ENCODE measurements around the gene MAPK9.

The MAPK9 gene

DNA sequence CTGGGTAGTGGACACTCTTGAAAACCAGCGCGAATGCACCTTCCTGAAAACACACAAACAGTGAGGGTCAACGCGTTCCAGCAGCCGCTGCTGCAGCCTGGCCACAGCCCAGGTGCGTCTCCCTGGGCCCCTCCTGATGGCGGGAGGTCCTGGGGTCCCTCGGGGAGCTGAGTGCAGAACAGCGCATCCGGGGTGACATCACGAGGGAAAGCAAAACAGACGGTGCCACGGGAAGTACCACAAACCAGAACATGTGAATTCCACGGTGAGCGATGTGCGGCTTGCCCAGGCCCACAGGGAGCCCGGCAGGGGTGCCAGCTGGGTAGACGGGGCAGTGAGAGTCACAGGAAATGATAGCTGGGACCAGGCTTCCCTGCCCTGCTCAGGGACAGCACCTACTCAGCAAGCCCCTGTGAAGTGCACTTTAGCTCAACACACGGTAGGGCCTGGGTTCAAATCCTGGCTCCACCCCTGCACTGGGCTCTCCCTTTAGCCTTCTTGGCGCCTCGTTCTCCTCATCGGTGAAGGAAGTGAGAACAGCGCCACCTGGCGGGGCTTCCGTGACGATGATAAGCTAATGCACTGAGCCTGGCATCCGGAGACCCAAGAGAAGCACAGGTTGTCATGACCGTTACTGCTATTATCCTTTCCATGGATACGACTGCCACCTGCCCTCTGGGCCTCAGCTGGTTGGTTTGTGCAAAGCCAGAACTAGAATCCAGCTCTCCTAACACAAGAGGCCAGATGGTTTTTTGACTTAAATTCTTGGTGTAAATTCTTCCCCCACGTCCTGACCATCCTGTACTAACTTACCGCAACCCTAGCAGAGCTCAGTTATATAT lies 36.6 kb upstream of the MAPK9 start:
- DNase-seq = peak; percentile 87
- in situ Hi-C loops (cut with MboI; ENCODE audit: low pct_unique_long_range_greater_than_20kb, low sequenced_read_pairs) = no loop called here

DNA sequence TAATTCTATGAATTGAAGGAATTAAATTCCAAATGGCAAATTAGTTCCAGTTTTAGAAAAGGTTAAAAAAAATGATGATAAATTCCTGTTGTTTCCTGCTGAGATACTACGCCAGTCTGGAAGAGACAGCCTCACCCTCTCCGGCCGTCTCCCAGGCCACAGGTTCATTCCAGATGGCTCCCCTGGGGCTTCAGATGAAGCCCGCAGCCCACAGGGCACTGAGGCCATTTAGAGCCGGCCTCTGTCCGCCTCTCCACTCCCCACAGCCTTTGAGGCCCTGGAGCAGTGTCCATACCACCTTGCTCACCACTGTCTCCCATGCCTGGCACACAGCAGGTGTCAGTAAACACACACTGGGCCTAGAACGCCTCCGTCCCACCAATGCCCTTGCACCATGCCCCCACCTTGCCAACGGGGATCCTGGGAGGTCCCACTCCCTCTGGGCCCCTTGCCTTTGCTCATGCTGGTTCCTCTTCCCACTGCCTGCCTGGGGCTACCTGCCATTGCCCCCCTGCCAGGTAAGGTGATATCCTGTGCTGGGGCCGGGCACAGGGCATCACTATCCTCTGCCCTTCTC lies 35.2 kb upstream of the MAPK9 start:
- in situ Hi-C loops (cut with MboI; ENCODE audit: low pct_unique_long_range_greater_than_20kb, low sequenced_read_pairs) = no loop called here
- DNase-seq = no peak

DNA sequence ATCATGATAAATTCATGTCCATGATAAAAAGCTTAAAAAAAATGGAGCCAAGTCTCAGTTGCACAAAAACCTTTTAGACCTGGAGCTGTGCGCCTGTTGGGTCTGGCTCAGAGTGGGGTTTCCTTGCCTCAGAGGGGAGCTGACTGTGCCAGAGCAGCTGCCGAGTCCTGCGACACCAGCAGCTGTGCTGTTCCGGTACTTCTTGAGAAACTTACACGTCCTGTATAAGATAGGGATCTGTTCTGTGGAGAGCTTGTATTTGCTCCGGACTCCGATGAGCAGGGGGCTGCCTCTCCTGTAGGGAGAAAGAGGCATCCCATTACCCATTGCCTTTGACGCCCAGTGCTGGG lies 32.7 kb upstream of the MAPK9 start:
- in situ Hi-C loops (cut with MboI; ENCODE audit: low pct_unique_long_range_greater_than_20kb, low sequenced_read_pairs) = no loop called here
- DNase-seq = no peak

DNA sequence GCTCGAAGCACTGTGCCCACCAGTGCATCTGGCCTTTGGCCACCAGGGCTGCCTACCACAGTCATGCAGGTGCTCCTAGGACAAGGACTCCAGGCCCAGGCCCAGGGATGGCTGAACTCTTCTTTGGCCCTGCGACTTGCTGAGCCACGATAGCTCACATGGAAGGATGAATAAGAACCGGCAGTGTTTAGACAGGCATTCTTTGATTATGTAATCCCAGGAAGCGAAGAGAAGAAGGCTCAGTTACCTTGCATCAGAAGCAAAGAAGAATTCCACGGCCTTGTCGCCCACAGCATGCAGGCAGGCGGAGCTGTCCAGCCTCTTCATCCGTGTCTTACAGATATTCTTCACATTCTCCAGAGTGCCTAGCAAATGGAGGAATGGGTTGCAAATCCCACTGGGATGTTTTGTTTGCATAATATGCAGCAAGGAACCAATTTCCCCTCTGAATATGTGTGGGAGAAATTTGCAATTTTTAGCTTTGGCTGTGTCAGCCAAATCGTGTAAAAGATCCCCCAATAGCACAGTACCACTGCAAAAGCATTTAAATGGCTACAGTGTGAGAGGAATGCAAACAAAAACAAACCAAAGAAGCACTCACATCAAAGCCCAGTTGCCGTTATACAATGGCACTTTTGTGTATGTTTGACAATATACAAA lies 32.2 kb upstream of the MAPK9 start:
- in situ Hi-C loops (cut with MboI; ENCODE audit: low pct_unique_long_range_greater_than_20kb, low sequenced_read_pairs) = no loop called here
- DNase-seq = no peak

DNA sequence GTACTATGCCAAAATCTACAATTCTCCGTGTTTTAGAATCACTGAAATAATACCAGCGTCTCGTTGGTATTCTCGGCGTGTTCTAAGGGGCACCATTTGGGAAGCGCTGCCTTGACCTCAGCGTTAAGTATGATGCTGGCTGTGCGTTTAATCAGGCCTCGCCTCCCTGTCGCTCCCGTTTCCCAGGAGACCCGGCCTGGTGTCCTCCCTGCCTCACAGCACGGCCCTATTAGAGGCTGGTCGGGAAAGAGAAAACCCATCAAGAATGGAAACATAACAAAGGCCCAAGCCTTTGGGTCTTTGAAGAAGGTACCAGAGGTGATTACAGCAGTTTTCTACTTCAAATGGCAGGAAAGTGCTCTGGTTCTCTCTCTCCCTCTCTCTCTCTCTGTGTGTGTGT lies 31.3 kb upstream of the MAPK9 start:
- no peak for DNase-seq
- in situ Hi-C loops (cut with MboI; ENCODE audit: low pct_unique_long_range_greater_than_20kb, low sequenced_read_pairs) = no loop called here

- no peak for DNase-seq
- in situ Hi-C loops (cut with MboI; ENCODE audit: low pct_unique_long_range_greater_than_20kb, low sequenced_read_pairs) = no loop called here
Observed at GRCh38 chr5:180318456-180319089, 26.7 kb upstream of the MAPK9 start.

DNA sequence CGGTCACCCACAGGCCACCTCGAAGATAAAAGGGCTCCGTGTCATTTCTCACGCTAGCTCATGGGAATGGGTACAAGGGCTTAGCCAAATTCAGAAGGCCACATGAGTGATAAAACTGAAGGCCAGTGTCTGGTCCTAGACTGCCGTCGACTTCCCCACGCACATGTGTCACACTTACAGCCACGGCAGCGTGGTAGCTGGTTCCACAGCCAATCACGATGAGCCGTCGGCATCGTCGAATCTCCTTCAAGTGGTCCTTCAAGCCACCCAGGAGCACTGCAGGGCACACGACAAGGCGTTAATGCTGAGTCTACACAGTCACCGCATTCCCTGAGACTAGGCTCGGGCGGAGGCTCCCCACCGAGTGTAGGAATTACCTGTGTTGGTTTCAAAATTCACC lies 24.7 kb upstream of the MAPK9 start:
- DNase-seq = no peak
- in situ Hi-C loops (cut with MboI; ENCODE audit: low pct_unique_long_range_greater_than_20kb, low sequenced_read_pairs) = no loop called here

DNA sequence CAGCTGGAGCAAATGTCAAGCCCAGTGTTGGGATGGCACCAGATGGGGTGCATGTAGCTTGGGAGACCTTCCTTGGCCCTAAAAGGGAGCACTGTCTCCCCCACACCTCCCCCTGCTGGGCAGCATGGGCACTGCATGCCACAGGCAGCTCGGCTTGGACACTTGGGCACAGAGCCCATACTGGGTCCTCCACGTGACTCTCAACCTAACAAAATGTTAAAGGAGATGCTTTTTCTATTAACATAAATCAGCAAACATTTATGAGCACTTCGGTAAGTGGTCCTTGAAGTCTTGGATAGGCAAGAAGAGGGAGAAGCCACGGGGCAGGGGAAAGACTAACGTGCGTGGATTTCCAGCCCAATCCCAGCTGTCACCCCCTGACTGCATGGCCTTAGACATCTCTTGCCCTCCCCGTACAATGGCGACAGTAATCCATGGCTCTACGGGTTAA lies 23.9 kb upstream of the MAPK9 start:
- DNase-seq = peak; percentile 54
- in situ Hi-C loops (cut with MboI; ENCODE audit: low pct_unique_long_range_greater_than_20kb, low sequenced_read_pairs) = no loop called here

DNA sequence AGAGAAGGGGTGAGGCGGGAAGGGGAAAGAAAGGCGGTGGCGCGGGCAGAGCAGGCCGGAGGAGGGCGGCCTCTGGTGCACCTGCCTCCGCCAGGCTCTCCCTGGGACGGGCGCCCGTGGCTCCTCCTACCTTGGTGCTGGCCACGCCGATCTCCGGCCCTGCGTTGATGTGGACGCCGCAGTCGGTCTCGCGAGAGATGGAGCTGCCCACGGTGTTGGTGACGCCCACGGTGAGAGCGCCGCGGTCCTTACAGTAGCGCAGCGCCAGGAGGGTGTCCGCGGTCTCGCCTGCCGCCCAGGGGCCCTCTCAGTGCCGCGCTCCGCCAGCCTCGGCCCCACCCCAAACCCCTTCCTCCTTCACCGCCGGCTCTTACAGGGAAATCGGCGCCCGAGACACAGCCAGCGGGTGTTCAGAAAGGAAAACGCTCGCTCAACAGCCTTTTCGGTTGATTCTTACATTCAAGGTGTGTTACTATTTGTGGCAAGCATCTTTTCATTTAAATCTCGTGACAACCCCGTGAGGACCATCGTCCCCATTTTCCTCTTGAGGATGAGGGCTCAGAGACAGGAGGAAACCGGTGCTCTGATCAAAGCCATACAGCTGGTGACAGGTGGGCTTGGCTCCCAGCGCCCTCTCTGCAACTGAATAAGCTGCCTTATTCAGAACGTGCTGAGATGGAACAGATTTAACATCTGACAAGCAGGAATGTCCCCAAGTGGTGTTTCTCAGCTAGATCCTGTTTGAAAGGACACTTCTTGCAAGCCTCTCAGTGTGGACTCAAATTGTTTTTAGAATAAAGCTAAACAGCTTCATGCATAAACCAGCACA lies 22.0 kb upstream of the MAPK9 start:
- in situ Hi-C loops (cut with MboI; ENCODE audit: low pct_unique_long_range_greater_than_20kb, low sequenced_read_pairs) = no loop called here
- no peak for DNase-seq

- DNase-seq = no peak
- in situ Hi-C loops (cut with MboI; ENCODE audit: low pct_unique_long_range_greater_than_20kb, low sequenced_read_pairs) = no loop called here
Observed at GRCh38 chr5:180311216-180311615, 19.3 kb upstream of the MAPK9 start.

- DNase-seq = no peak
- in situ Hi-C loops (cut with MboI; ENCODE audit: low pct_unique_long_range_greater_than_20kb, low sequenced_read_pairs) = no loop called here
Observed at GRCh38 chr5:180306796-180307195, 14.9 kb upstream of the MAPK9 start.

GRCh38 chr5:180305481-180305880 lies 13.6 kb upstream of the MAPK9 start:
- in situ Hi-C loops (cut with MboI; ENCODE audit: low pct_unique_long_range_greater_than_20kb, low sequenced_read_pairs) = no loop called here

GRCh38 chr5:180304431-180305375 lies 12.8 kb upstream of the MAPK9 start:
- in situ Hi-C loops (cut with MboI; ENCODE audit: low pct_unique_long_range_greater_than_20kb, low sequenced_read_pairs) = no loop called here
- no peak for DNase-seq

More at GRCh38 chr5:180305481-180305880, 13.6 kb upstream of the MAPK9 start:
- no peak for DNase-seq

DNA sequence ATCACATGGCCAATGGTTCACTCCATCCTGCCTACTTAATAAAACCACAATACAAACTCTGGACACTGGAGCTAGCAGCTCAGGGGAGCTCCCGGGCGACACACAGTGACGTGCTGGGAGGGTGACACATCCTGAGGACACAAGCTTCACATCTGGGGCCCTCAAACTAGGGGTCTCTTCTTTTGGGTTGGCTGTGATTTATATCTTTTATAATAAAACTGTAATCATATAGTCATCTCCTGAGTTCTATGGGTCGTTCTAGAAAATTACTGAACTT lies 12.1 kb upstream of the MAPK9 start:
- no peak for DNase-seq
- in situ Hi-C loops (cut with MboI; ENCODE audit: low pct_unique_long_range_greater_than_20kb, low sequenced_read_pairs) = no loop called here

GRCh38 chr5:180303226-180304015 lies 11.5 kb upstream of the MAPK9 start:
- DNase-seq = no peak
- in situ Hi-C loops (cut with MboI; ENCODE audit: low pct_unique_long_range_greater_than_20kb, low sequenced_read_pairs) = no loop called here

DNA sequence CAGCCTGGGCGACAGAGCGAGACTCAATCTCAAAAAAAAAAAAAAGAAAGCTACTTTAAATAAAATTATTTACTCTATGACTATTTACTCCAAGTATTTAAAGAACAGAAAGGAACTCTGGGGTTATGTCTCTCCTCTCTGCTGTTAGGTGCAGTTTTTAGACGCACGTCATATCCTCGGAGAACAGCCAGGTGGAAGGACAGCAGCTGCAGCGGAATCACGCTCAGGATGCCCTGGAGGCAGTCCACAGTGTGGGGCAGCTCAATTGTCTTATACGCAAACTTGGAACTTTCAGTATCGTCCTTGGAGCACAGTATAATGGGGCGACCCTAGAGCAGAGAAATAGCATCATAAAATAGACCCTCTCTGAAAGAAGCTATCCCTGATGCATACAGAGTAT lies 10.4 kb upstream of the MAPK9 start:
- in situ Hi-C loops (cut with MboI; ENCODE audit: low pct_unique_long_range_greater_than_20kb, low sequenced_read_pairs) = no loop called here
- no peak for DNase-seq

DNA sequence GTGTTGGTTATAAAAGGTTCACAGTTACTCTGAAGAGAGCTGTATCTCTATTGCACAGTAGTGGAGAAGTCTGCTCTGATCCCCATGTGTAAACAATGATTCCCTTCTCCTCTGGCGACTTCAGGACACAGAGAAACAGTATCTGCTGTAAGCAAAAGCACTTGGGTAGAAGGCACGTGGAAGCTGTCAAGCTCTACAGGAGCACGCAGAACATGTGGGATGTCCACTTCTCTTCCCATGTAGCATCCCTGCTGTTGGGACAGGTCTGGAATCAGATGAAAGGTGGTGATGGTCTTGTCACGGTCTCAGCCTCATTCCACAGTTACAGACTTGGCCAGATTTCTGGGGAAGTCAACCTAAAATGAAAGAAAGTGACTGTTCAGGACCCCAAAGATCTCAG lies 9.4 kb upstream of the MAPK9 start:
- no peak for DNase-seq
- in situ Hi-C loops (cut with MboI; ENCODE audit: low pct_unique_long_range_greater_than_20kb, low sequenced_read_pairs) = no loop called here

DNA sequence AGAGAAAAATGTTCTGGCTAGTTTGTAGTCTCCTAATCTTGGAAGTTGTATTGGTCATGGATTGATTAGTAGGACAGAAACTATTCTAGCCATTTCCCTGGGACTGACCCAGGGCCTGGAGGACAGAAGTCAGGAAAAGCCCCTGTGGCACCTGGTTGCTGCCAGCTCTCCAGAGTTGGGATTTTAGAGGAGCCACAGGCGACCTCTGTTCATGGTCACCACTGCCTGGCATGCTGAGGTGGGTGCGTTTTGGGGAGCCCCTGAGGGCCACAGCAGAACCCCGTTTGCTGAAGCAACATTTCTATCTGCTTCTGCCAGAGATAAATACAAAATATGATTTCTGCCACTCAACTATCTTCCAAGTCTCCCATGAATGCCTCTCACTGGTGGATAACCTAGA lies 7.6 kb upstream of the MAPK9 start:
- in situ Hi-C loops (cut with MboI; ENCODE audit: low pct_unique_long_range_greater_than_20kb, low sequenced_read_pairs) = no loop called here
- no peak for DNase-seq
